ENCODE results near the gene ENDOG. TPM values are rescaled to one million over a fixed set of nuclear protein-coding genes. Genes with fewer than 3 reads are reported as not detected.
A peak's percentile ranks its signal among the peaks of the same experiment; 100 is the strongest.
"Not testable (repeated sequence)": the region's sequence is repeated elsewhere in the genome, so short reads cannot be mapped to it uniquely, and the experiment has no call there.

Gene ENDOG
- total RNA-seq, 1 experiment from 2014 or later, result 22.9 TPM

- no peak for DNase-seq (ENCODE audit: low read depth)
These were observed 44.1 kb downstream of the ENDOG start for GRCh38 chr9:128862401-128862851.

DNA sequence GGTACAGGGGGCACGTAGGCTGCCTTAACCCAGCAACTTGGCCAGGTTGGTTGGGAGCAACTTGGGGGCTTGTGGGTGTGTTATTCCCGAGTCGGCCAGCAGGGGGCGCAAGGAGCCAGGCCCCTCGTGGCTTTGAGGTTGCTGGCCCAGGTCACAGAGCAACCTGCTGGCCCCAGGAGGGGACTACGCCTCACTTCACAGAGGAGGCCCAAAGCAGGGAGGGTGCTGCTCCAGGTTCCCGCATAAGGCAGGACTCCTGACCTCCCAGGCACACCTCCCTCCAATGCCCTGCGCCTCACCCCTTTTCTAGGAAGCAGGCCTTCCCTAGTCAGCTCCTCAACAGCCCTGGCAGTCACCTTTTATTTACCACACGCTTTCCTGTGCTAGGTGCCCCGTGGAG lies 45.3 kb downstream of the ENDOG start:
- peak; percentile 48 for DNase-seq (ENCODE audit: low read depth)

- DNase-seq (ENCODE audit: low read depth), result no peak
These were observed 52.0 kb downstream of the ENDOG start for GRCh38 chr9:128870128-128870940.

GRCh38 chr9:128870941-128871265 lies 52.6 kb downstream of the ENDOG start:
- not testable (repeated sequence) for DNase-seq (ENCODE audit: low read depth)

Other genes with a start within 250 kb of the ENDOG start
- 81.0 and 116 TPM in 2 replicates for gene DYNC2I2, start 161.7 kb upstream of the ENDOG start, total RNA-seq (2014; rRNA removed; shearing (Covaris generic))
- gene SET, start 129.3 kb upstream of the ENDOG start, total RNA-seq (2014; rRNA removed; shearing (Covaris generic)), result 266 and 329 TPM in 2 replicates
- 6.1 and 6.6 TPM in 2 replicates for gene PKN3, start 116.0 kb upstream of the ENDOG start, total RNA-seq (2014; rRNA removed; shearing (Covaris generic))
- gene ZDHHC12, start 94.4 kb upstream of the ENDOG start, total RNA-seq (2014; rRNA removed; shearing (Covaris generic)), result 68.1 and 69.2 TPM in 2 replicates
- gene ZER1, start 46.6 kb upstream of the ENDOG start, total RNA-seq (2014; rRNA removed; shearing (Covaris generic)), result 13.7 and 15.4 TPM in 2 replicates
- 6.4 and 8.7 TPM in 2 replicates for gene TBC1D13, start 31.2 kb upstream of the ENDOG start, total RNA-seq (2014; rRNA removed; shearing (Covaris generic))
- gene SPOUT1, start 11.3 kb downstream of the ENDOG start, total RNA-seq (2014; rRNA removed; shearing (Covaris generic)), result 17.1 and 20.4 TPM in 2 replicates
- 8.0 and 9.6 TPM in 2 replicates for gene KYAT1, start 63.5 kb downstream of the ENDOG start, total RNA-seq (2014; rRNA removed; shearing (Covaris generic))
- 13.9 and 14.1 TPM in 2 replicates for gene LRRC8A, start 63.6 kb downstream of the ENDOG start, total RNA-seq (2014; rRNA removed; shearing (Covaris generic))
- gene PHYHD1, start 102.5 kb downstream of the ENDOG start, total RNA-seq (2014; rRNA removed; shearing (Covaris generic)), result 1.7 and 1.8 TPM in 2 replicates
- gene DOLK, start 129.1 kb downstream of the ENDOG start, total RNA-seq (2014; rRNA removed; shearing (Covaris generic)), result 16.1 and 16.2 TPM in 2 replicates
- gene NUP188, start 129.2 kb downstream of the ENDOG start, total RNA-seq (2014; rRNA removed; shearing (Covaris generic)), result 28.9 and 33.4 TPM in 2 replicates
- gene SH3GLB2, start 209.8 kb downstream of the ENDOG start, total RNA-seq (2014; rRNA removed; shearing (Covaris generic)), result 25.2 and 28.2 TPM in 2 replicates
- 13.7 and 15.6 TPM in 2 replicates for gene MIGA2, start 218.1 kb downstream of the ENDOG start, total RNA-seq (2014; rRNA removed; shearing (Covaris generic))